Measurements from ENCODE around the gene GPR3. TPM values are rescaled to one million over a fixed set of nuclear protein-coding genes. Genes with fewer than 3 reads are reported as not detected.

Gene GPR3
- total and polyA plus RNA-seq, 4 donors: under 0.01 to 0.30 TPM; not detected in 2

DNA sequence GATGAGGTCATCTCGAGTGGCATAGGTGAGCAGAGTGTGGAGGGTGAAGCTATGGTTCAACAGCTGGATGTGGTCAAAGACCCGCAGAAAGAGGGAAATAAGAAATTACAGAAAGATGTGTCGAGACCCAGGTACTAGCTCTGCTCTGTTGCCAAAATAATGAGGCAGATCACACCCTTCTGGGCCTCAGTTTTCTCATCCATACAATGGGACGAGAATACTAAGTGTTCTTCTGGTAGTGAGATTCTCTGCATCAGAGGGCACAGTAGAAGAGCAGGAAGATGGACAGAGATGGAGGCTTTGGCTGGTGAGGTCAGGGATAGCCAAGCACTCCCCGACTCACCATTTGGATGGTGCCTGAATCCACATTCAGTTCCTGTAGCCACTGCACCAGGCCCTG, 36.7 kb upstream of the GPR3 start:
- Histone ChIP-seq H3K4me3 (ENCODE audit: low read depth in 1 of 3, low read length in 3 of 3) (no peak overlapping the region), H3K27ac (ENCODE audit: low read depth in 1 of 2, low read length in 2 of 2) (no peak overlapping the region), H3K9ac (ENCODE audit: low read depth in 1 of 2, low read length in 2 of 2) (no peak overlapping the region), H3K9me3 (ENCODE audit: control insufficient read depth in 4 of 4, low read length in 3 of 4) (no peaks in the 10 kb centered on the region), H3K36me3 (ENCODE audit: control insufficient read depth in 4 of 4, insufficient read depth in 3 of 4, low read depth in 1 of 4, low read length in 3 of 4) (no peaks in the 10 kb centered on the region), H3K4me1 (ENCODE audit: control insufficient read depth in 4 of 4, insufficient read depth in 4 of 4, low read length in 3 of 4) (peaks cover 3 to 22% (median 11%) of the 10 kb centered on the region in 4 donors), H3K27me3 (ENCODE audit: control insufficient read depth in 4 of 4, insufficient read depth in 4 of 4, low read length in 3 of 4) (no peaks in the 10 kb centered on the region)
- no peak for DNase-seq (ENCODE audit: low spot score)
- TF ChIP-seq NR2F2 (IDR thresholded peaks at IDR 0.05): no peak
- no peak for TF ChIP-seq GABPA (IDR thresholded peaks at IDR 0.05 in 1 of 2, conservative IDR thresholded peaks at IDR 0.05 in 1 of 2)
- 90% methylated on average over 5 of the region's 5 CpGs for WGBS

- no peak for TF ChIP-seq FOXA2 (IDR thresholded peaks at IDR 0.05)
- TF ChIP-seq TAF1 (conservative IDR thresholded peaks at IDR 0.05): no peak
- no peak for TF ChIP-seq HNF4G (IDR thresholded peaks at IDR 0.05)
- Histone ChIP-seq H3K36me3 (ENCODE audit: control insufficient read depth in 4 of 4, insufficient read depth in 3 of 4, low read depth in 1 of 4, low read length in 3 of 4) (no peaks in the 10 kb centered on the region), H3K27ac (ENCODE audit: low read depth in 1 of 2, low read length in 2 of 2) (no peak overlapping the region), H3K4me3 (ENCODE audit: low read depth in 1 of 3, low read length in 3 of 3) (no peak overlapping the region), H3K27me3 (ENCODE audit: control insufficient read depth in 4 of 4, insufficient read depth in 4 of 4, low read length in 3 of 4) (no peaks in the 10 kb centered on the region), H3K9ac (ENCODE audit: low read depth in 1 of 2, low read length in 2 of 2) (no peak overlapping the region), H3K4me1 (ENCODE audit: control insufficient read depth in 4 of 4, insufficient read depth in 4 of 4, low read length in 3 of 4) (peaks cover under 1 to 18% (median 8%) of the 10 kb centered on the region in 4 donors), H3K9me3 (ENCODE audit: control insufficient read depth in 4 of 4, low read length in 3 of 4) (no peaks in the 10 kb centered on the region)
- 91% methylated on average over 13 of the region's 13 CpGs for WGBS
- DNase-seq (ENCODE audit: low spot score): no peak
These were observed 36.2 kb upstream of the GPR3 start for GRCh38 chr1:27356277-27356618.

DNA sequence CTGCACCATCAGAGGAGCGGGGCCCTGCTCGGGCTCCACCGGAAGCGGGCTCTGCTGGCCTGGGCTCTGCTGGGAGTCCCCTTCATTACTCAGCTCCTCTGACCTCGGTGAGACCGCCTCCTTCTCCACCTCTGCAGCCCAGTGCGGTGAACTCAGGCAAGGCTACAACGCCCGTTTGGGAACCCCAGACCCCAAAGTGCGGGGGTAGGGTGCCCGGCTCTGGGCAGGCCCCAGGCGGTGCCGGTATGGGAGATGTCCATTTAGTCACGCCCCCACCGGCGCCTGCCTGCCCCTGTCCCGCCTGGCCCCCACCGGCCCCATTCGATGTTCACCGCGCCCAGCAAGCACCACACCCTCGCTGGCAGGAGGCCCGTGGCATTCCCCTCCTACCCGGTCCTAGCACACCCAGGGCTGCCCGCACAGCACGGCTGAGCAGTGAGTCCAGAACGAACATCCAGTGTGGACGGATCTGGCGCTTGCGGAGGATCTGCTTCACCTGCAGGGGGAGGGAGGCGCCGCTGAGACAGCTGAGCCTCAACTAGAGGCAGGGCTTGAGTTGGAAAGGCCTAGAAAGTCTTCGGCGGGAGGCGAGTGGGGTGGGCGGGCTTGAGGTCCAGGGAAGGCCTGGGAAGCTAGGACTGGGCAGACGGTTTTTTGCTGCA, 35.7 kb upstream of the GPR3 start:
- no peak for DNase-seq (ENCODE audit: low spot score)
- Histone ChIP-seq H3K9me3 (ENCODE audit: control insufficient read depth in 4 of 4, low read length in 3 of 4) (no peaks in the 10 kb centered on the region), H3K4me1 (ENCODE audit: control insufficient read depth in 4 of 4, insufficient read depth in 4 of 4, low read length in 3 of 4) (peaks cover 0 to 12% (median 5%) of the 10 kb centered on the region in 4 donors), H3K27ac (ENCODE audit: low read depth in 1 of 2, low read length in 2 of 2) (no peak overlapping the region), H3K4me3 (ENCODE audit: low read depth in 1 of 3, low read length in 3 of 3) (no peak overlapping the region), H3K9ac (ENCODE audit: low read depth in 1 of 2, low read length in 2 of 2) (no peak overlapping the region), H3K27me3 (ENCODE audit: control insufficient read depth in 4 of 4, insufficient read depth in 4 of 4, low read length in 3 of 4) (no peaks in the 10 kb centered on the region), H3K36me3 (ENCODE audit: control insufficient read depth in 4 of 4, insufficient read depth in 3 of 4, low read depth in 1 of 4, low read length in 3 of 4) (no peaks in the 10 kb centered on the region)
- 81% methylated on average over 37 of the region's 37 CpGs for WGBS
- TF ChIP-seq EGR1 (IDR thresholded peaks at IDR 0.05; ENCODE audit: low read depth in 2 of 2): no peak
- no peak for TF ChIP-seq ATF3 (IDR thresholded peaks at IDR 0.05)
- TF ChIP-seq, protein P1, sequence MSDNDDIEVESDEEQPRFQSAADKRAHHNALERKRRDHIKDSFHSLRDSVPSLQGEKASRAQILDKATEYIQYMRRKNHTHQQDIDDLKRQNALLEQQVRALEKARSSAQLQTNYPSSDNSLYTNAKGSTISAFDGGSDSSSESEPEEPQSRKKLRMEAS (IDR thresholded peaks at IDR 0.05): no peak
- TF ChIP-seq, protein P2, sequence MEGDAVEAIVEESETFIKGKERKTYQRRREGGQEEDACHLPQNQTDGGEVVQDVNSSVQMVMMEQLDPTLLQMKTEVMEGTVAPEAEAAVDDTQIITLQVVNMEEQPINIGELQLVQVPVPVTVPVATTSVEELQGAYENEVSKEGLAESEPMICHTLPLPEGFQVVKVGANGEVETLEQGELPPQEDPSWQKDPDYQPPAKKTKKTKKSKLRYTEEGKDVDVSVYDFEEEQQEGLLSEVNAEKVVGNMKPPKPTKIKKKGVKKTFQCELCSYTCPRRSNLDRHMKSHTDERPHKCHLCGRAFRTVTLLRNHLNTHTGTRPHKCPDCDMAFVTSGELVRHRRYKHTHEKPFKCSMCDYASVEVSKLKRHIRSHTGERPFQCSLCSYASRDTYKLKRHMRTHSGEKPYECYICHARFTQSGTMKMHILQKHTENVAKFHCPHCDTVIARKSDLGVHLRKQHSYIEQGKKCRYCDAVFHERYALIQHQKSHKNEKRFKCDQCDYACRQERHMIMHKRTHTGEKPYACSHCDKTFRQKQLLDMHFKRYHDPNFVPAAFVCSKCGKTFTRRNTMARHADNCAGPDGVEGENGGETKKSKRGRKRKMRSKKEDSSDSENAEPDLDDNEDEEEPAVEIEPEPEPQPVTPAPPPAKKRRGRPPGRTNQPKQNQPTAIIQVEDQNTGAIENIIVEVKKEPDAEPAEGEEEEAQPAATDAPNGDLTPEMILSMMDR (IDR thresholded peaks at IDR 0.05; ENCODE audit: low read depth, low read length, missing input control): no peak
- TF ChIP-seq JUND (IDR thresholded peaks at IDR 0.05): no peak
- TF ChIP-seq GABPA (IDR thresholded peaks at IDR 0.05 in 1 of 2, conservative IDR thresholded peaks at IDR 0.05 in 1 of 2): no peak
- no peak for TF ChIP-seq NR2F2 (IDR thresholded peaks at IDR 0.05)
- TF ChIP-seq TAF1 (conservative IDR thresholded peaks at IDR 0.05): no peak
- no peak for TF ChIP-seq FOXA2 (IDR thresholded peaks at IDR 0.05)
- no peak for TF ChIP-seq RAD21 (IDR thresholded peaks at IDR 0.05)
- TF ChIP-seq, protein P3, sequence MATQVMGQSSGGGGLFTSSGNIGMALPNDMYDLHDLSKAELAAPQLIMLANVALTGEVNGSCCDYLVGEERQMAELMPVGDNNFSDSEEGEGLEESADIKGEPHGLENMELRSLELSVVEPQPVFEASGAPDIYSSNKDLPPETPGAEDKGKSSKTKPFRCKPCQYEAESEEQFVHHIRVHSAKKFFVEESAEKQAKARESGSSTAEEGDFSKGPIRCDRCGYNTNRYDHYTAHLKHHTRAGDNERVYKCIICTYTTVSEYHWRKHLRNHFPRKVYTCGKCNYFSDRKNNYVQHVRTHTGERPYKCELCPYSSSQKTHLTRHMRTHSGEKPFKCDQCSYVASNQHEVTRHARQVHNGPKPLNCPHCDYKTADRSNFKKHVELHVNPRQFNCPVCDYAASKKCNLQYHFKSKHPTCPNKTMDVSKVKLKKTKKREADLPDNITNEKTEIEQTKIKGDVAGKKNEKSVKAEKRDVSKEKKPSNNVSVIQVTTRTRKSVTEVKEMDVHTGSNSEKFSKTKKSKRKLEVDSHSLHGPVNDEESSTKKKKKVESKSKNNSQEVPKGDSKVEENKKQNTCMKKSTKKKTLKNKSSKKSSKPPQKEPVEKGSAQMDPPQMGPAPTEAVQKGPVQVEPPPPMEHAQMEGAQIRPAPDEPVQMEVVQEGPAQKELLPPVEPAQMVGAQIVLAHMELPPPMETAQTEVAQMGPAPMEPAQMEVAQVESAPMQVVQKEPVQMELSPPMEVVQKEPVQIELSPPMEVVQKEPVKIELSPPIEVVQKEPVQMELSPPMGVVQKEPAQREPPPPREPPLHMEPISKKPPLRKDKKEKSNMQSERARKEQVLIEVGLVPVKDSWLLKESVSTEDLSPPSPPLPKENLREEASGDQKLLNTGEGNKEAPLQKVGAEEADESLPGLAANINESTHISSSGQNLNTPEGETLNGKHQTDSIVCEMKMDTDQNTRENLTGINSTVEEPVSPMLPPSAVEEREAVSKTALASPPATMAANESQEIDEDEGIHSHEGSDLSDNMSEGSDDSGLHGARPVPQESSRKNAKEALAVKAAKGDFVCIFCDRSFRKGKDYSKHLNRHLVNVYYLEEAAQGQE (IDR thresholded peaks at IDR 0.05): no peak
